EH (cell line): ENCODE data around the gene FAHD2A.
"Not testable (repeated sequence)": the region's sequence is repeated elsewhere in the genome, so short reads cannot be mapped to it uniquely, and the experiment has no call there.

Experiments
- DNase-seq: peaks from one replicate; pipeline ENCODE4 v3.0.0-alpha.2; 2015; ENCODE audit warnings: low read depth

Gene FAHD2A

DNA sequence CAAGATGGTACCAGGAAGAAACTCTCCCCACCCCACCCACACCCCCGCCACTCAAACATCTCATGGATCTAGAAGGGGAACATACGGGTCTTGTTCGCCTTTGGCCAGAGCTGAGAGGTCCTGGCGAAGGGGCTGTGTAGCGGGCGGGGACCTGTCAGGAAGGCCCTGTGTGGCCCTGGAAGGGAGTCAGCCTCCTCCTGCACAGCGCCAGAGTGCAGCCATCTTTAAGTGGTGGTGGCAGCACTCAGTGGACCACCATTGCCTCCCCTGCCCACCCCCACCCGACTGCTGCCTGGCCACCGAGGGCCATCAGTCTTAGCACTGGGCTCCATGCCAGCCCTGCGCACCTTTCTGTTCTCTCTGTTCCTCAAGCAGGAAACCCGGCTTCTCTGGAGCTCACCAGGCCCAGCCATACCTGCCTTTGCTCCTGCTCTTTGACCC is 11.6 kb upstream of the FAHD2A start:
- DNase-seq = no peak

DNA sequence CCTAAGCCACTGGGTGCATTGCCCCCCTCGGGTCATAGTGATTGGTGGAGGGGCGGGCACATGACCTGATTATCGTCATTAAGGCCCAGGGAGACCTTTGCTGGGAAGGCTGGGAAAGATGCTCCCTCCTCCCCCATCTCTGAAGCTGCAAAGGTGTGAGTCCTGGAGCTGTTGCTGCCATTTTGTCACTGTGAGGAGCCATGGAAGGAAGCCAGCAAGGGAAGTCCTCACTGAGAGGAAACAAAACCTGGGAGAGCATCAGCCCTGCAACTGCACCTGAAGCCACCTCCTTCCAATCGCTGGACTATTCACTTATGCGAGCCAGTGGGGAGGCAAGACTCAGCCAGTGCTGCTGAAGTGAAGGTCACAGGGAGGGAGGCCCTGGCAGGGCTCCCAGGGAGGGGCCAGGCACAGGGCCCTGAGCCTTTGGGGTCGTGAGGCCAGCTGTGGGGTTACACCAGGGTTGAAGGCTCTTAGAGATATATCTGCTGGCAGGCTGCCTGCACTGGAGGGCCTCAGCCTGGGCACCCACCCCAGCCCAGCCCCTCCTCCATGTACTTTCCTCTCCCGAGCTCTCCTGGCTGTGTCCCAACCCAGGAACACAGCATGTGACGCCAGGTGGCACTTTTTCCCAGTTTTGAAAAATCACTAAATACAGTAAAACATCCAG is 10.7 kb upstream of the FAHD2A start:
- no peak for DNase-seq

DNA sequence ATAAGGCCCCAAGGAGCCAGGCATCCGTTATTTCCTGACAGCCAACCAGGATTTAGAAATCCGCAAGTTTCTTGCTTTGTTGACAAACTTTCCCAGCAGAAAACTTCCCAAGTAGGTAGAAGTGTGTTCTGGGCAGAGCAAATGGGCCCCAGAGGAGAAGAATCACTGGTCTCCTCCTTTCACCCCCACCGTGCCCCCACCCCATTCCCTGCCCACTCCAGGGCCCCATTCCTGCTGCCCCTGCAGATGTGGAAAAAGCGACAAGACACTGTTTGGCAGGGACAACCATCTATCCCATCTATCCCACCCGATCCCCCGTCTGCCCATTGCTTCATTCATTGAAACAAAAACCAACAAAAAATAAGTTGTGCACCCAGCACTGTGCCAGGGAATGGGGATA is 10.2 kb upstream of the FAHD2A start:
- DNase-seq = no peak

- DNase-seq = no peak
Measured at GRCh38 chr2:95392730-95393455, 9.6 kb upstream of the FAHD2A start.

GRCh38 chr2:95393901-95394300 is 8.6 kb upstream of the FAHD2A start:
- no peak for DNase-seq

DNA sequence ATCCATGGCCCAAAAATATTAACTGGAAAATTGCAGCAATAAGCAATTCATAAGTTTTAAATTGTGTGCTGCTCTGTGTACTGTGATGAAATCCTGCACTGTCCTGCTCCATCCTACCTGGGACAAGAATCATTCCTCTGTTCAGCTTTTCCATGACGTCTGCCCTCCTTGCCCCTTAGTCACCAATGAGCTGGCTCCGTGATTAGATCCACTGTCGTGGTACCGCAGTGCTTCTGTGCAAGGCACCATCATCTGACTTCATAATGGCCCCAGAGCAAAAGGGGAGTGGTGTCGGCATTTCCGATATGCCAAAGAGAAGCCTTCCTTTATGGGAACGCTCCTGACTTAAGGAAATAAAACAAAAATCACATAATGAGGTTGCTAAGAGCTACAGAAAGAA is 3.4 kb upstream of the FAHD2A start:
- DNase-seq = no peak

DNA sequence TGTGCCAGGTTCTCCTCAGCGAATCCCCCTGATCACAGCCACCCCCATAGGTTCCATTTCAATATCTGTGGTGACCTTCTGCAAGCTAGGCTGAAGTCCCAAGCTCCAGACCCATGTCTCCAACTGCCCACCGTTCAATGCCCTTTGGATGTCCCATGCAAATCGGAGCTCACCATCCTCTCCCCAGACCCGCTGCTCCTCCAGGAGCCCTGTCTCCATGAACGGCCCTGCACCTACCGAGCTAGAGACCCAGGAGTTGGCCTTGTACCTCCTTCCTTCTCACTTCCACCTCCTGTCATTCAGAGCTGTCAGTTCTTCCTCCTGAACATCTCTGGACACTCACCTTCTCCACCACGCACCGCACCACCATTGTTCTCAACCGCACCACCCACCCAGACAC is 1.0 kb upstream of the FAHD2A start:
- DNase-seq = no peak

GRCh38 chr2:95402004-95402369 is 521 bp upstream of the FAHD2A start:
- peak; percentile 2 for DNase-seq

GRCh38 chr2:95403204-95403721 is 755 bp downstream of the FAHD2A start:
- peak; percentile 59 for DNase-seq

DNA sequence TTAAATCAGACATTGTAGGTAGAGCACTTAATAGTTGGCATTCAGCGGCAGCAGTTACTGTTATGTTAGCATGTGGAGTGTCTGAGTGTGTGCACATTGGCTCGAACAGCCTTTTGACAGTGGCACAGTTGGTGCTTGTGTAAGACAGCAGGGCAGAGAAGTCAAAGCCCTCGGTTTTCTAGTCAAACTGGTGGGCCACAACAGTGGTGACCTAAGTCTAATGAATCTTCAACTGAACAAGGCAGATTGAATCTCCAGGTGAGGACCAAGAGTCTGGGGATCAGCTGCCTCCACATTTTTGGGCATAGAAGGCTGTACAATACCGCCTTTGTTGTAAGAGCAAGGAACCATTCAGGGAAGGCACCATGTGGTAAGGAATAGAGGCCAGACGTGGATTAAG is 1.3 kb downstream of the FAHD2A start:
- not testable (repeated sequence) for DNase-seq

DNA sequence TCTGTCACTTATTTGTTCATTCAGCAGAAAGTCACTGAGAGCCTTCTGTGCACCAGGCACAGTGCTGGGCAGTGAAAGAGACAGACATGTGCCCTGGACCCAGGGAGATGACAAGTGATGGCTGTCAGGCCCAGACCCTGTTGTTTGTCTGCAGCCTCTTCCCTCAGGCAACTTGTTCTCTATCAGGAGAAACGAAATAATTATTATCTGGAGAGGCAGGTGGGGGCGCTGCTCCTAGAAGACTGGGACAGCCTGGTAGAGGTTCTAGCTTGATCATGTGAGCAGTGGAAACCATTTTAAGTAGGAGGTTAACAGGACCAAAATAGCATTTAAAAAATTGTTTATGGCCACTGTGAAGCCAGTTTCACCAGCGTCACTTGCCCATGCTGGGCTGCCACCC is 2.2 kb downstream of the FAHD2A start:
- not testable (repeated sequence) for DNase-seq

DNA sequence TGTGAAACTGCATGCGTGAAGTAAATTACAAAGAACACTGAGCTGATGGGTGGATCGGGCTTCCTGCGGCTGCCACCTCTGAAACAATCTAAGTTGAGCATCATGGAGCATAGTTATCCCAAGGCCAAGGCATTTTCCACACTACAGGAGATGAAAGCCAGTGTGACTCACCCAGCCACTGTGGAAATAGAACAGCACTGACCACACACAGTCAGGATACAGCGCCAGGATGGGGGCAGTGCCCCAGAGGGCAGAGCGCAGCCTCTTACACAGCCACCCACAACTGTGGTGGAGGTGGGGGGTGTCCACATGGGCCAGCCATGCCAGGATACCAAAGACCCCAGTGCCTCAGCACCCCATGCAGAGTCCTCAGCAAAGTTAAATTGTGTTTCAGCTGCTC is 8.7 kb downstream of the FAHD2A start:
- peak; percentile 57 for DNase-seq

DNA sequence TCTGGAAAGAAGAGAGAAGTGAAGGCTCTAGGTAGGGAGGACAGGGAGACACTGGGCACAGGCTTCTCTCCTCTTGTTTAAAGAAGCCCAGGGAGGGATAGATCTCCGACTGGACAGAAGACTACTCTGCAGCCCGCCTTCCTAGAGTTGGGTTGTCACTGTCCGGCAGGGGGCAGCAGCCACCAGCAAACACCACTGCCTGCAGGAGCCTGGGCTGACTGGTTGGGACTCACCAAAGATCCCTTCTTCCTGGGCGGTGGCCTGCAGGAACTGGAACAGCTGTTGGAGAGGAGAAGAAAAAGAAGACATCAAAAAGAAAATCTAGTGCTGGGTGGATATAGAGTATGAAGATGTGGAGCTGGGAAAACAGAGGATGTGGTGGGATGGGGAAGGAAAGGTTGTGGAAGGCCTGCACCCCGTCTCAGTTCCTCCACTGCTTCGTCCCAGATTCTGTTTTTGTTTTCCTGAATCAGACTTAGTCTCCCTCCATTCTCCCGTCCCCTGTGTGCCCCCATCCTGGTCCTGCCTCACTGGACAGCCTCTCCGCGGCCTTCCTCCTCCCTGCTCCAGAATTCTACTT is 11.6 kb downstream of the FAHD2A start:
- DNase-seq = peak; percentile 83

GRCh38 chr2:95415138-95415537 is 12.6 kb downstream of the FAHD2A start:
- not testable (repeated sequence) for DNase-seq

DNA sequence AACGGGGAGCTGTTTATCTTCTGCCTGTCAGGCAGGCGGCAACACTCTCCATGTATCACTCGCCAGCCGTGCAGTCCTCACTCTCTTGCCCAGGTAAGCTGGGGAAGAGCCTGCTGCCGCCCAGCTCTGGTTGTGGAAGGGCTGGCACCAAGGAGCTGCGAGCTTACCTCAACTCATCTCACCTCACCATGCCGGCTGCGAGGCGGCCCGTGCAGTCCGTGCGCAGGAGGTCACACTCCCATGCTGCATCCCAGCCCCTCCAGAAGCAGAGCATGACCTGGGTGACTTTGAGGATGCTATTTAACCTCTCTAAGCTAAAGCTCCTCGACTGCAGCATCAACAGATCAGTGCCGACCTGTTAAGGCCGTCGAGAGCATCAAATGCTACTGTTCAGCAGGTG is 13.1 kb downstream of the FAHD2A start:
- not testable (repeated sequence) for DNase-seq

- not testable (repeated sequence) for DNase-seq
Measured at GRCh38 chr2:95427196-95427867, 24.8 kb downstream of the FAHD2A start.

- DNase-seq = not testable (repeated sequence)
Measured at GRCh38 chr2:95429748-95430467, 27.4 kb downstream of the FAHD2A start.

DNA sequence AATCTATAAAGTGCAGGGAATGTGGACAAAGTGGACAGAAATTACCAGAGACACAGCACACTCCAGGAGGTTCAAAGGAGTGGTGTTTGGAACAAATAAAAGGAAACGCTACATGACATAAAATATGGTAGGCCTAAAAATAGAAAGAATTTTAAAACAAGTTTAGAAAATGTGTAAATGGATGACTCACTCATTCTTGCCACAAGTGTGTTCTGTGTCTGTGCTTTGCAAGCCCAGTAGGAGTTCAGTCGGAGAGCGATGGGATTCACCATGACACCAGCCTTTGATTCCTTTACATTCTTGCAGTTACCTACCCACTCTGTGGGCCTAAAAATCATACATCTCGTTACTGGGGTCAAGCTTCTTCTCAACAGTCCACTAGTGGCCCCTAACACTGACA is 30.9 kb downstream of the FAHD2A start:
- DNase-seq = not testable (repeated sequence)

GRCh38 chr2:95433973-95434372 is 31.5 kb downstream of the FAHD2A start:
- peak; percentile 52 for DNase-seq

GRCh38 chr2:95434507-95435076 is 32.1 kb downstream of the FAHD2A start:
- DNase-seq = peak; percentile 86

DNA sequence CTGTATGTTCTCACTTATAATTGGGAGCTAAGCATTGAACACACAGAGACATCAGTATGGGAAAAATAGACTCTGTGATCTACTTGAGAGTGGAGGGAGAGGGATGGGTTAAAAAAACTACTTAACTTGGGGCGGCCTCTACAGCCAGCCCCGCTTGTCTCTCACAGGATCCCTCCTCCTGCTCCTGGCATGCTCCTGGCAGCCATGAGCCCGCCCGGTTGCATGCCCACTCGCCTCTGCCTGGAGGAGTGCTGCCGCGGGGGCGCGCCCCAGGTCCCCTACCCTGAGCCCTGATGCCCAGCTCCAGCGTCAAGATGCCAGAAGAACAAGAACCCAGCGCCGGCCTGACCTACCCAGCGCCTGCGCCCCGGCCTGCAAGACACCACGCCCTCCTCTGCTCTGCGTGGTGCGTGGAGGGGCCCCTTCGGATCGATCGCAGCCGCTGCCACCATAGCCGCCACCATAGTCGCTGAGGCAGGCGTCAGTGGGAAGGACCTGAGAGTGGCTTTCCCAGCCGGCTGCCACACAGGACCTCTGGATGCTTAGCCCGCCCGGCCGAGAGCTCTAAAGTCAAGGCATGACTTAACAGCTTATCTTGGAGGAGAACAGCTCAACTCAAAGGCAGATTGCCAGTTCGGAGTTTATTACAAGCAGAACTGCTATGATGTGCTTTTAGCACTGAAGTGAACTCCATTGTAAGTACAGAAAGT is 32.8 kb downstream of the FAHD2A start:
- DNase-seq = not testable (repeated sequence)
